GM19397 (cell line): ENCODE measurements around the gene MLPH.

Experiments used
- ATAC-seq: cut with Tn5 transposase; IDR thresholded peaks from one replicate; pipeline ENCODE4 v1.9.1; 2021; ENCODE audit warnings: mild to moderate bottlenecking, moderate library complexity; ENCODE audit not compliant: unreplicated experiment

Gene MLPH

DNA sequence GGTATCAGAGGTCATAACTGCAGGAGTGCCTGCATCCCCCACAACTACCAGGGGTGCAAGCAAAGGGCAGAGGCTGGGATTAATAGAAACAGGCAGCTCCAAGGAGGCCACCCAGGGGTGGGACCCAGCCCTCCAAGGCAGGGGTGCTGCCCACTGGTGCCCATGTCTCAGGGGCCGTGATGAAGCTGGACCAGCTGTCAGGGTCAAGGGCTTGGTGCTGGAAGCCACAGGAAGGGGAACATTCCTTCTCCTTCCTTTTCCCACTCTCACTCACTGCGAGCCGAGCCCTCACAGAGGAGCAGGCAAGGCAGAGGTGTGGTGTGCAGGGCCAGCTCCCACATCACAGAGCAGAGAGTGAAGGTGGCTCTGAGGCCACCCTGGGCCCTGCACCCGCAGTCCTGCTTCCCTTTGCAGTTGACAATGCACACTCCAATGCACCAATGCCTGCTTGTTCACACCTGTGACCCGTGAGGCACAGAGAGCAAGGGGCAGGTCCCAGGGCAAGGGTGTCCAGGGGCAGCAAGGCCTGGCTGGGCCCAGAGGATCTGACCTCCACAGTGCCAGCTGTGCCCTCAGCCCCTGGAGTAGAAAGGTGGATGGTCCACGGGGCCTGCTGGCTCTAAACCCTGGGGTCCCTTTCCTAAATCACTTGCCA is 28.7 kb downstream of the MLPH start:
- ATAC-seq = no peak

DNA sequence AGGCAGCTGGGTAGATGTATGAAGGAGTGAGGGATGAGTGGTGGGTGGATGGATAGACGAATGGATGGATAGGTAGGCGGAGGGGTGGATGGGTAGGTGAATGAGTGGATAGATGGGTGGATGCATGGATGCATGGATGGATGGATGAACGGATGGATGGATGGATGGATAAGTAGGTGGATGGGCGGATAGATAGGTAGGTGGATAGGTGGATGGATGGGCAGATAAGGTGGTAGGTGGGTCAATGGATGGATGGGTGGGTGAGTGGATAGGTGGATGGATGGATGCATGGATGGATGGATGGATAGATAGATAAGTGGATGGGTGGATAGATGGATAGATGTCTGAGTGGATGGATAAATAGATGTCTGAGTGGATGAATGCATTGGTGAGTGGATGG is 30.1 kb downstream of the MLPH start:
- no peak for ATAC-seq

DNA sequence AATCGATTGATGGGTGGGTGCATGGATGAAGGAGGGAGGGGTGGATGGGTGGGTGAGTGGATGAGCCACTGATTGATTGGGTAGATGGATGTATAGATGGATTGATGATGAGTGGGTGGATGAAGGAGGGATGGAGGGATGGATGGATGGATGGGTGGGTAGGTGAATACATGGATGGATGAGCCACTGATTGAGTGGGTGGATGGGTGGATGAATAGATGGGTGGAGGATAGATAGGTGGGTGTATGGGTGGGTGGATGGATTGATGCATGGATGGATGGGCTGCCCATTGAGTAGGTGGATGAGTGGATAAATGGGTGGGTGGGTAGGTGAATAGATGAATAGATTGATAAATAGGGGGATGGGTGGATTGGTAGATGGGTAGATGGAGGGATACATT is 30.9 kb downstream of the MLPH start:
- no peak for ATAC-seq

DNA sequence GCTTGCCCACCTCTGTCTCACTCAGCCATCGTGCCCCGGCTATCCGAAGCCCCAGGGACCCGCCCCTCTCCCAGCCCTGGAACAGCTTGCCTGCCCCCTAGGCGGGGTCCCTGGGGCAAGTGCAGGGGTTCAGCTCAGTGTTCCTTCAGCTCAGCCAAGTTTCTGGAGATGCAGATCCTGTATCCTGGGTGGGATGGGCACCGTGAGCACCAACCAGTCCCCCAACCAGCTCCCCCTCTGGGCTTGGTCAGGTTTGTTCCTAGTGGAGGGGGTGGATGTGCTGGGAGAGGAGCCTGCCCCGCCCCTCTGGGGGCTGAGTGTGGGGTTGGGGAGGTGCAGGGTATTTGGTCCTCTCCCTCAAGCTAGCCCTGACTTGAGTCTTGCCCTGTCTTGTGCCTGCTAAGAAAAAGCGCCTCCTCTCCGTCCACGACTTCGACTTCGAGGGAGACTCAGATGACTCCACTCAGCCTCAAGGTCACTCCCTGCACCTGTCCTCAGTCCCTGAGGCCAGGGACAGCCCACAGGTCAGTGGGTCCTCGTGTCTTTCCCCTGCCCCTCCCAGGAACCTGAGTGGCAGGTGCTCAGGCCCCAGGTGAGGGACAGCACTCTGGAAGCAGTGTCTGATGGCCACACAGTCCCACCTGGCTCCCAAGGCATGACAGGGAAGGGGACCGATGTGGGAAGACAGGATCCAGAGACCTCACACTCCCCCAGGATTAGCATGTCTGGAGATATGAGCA is 32.6 kb downstream of the MLPH start:
- no peak for ATAC-seq

DNA sequence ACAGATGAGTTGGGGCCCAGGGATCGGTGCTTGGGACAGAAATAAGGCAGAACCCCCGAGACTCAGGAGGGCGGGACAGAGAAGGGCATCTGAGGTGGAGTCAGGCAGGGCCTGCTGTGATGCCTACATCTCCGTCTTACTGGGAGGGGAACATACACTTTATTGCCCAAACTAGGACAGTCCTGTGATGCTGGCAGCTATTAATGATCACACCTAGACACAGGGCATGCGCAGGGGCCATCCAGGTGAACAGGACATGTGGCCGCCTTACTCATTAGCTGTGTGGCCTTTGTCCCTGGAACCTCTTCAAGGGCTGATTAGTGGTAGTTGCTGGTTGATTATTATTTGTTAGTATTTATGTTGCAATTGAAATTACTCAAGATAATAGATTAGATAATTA is 33.2 kb downstream of the MLPH start:
- ATAC-seq = no peak

- no peak for ATAC-seq
Measured at GRCh38 chr2:237524631-237525030, 37.6 kb downstream of the MLPH start.

GRCh38 chr2:237525559-237526157 is 38.6 kb downstream of the MLPH start:
- no peak for ATAC-seq

DNA sequence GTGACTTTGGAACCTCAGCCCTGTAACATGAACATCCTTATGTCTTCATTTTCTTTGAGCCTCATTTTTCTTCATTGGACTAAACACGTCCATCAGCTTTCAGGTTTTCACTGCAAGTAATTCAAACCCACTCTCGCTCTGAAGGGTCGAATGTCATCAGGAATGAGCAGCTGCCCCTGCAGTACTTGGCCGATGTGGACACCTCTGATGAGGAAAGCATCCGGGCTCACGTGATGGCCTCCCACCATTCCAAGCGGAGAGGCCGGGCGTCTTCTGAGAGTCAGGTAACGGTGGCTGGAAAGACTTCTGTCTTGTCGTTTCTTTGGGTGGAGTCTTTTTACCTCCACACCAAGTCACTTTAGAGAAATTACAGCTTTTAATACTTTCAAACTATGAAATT is 40.2 kb downstream of the MLPH start:
- ATAC-seq = no peak

DNA sequence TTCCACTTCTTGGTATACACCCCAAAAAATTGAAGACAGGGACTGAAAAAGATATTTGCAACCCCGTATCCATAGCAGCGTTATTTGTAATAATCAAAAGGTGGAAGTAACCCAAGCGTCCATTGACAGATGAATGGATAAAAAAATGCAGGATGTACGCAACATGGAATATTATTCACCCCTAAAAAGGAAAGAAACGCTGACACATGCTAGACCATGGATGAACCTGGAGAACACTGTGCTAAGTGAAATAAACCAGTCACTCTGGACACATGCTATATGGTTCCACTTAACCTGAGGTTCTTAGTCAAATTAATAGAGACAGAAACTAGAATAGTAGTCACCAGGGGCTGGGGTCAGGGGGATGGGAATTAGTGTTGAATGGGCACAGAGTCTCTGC is 40.7 kb downstream of the MLPH start:
- ATAC-seq = no peak

GRCh38 chr2:237529452-237530402 is 42.7 kb downstream of the MLPH start:
- ATAC-seq = no peak

DNA sequence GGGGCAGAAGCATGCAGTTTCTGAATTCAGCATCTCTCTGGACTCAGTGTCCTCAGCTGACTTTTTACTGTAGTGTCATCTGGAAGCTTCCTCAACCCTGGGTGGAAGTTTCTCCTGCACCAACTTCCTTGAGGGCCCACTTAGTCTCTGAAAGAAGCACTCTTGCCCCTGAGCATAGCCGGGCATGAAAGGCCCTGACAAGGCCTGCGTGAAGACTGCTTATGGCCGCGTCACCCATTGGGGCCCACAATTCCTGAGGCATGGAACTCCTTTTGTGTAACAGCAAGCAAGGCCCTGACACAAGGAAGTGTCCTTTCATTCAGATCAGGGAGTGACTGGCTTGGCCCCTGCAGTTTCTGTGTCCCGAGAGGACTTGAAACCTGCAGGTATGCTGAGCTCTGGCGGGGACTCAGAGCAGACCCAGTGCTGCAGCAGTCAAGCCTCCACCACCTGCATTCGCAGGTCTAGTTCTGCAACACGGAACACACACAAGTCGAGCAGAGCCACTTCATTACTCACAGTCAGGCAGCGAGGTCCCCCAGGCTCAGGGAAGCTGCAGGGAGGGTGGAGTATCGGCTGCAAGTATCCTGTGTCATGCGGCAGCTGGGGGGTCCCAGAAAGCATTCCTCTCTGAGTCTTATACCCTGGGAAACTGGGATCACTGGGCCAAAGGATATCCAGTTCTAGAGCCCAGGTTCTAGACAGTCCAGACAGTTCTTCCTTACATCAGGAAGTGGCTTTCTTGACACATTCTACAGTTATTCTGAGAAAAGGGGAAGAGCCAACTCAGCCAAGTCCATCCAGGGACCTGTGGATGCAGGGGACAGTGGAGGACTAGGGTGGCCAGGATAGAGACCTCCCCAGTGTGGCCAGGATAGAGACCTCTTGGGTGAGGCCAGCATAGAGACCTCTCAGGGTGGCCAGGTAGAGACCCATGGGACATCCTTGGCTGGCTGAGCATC is 43.7 kb downstream of the MLPH start:
- no peak for ATAC-seq

DNA sequence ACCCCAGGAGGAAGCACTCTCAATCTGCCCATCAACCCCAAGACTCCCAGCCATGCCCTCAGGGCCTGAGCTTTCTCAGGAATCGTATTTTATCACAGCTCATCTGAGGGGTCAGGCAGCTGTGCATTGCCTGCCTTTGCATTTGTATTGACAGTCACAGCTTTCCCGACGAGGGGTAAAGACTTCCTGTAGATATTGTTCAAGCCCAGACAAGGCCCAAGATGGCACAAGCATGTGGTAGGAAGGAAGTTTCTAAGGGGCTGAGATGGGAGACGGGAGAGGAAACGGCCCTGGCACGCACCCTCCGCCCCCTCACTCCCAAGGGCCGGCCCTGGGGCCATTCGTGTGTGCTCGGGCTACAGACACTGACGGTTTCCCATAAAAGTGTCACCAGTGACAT is 45.1 kb downstream of the MLPH start:
- no peak for ATAC-seq

GRCh38 chr2:237533668-237534161 is 46.7 kb downstream of the MLPH start:
- ATAC-seq = no peak

GRCh38 chr2:237534380-237534779 is 47.3 kb downstream of the MLPH start:
- no peak for ATAC-seq

GRCh38 chr2:237535385-237536082 is 48.5 kb downstream of the MLPH start:
- ATAC-seq = no peak

GRCh38 chr2:237536083-237536415 is 49.0 kb downstream of the MLPH start:
- no peak for ATAC-seq

- ATAC-seq = no peak
Measured at GRCh38 chr2:237536617-237537016, 49.6 kb downstream of the MLPH start.

GRCh38 chr2:237538001-237538720 is 51.1 kb downstream of the MLPH start:
- ATAC-seq = no peak

- no peak for ATAC-seq
Measured at GRCh38 chr2:237538901-237539300, 51.9 kb downstream of the MLPH start.
